ENCODE measurements around the gene DISP1. TPM values are rescaled to one million over a fixed set of nuclear protein-coding genes. Genes with fewer than 3 reads are reported as not detected.

Gene DISP1
- total and polyA plus RNA-seq, 2 experiments from 2014 or later = 2.4 to 4.4 TPM

DNA sequence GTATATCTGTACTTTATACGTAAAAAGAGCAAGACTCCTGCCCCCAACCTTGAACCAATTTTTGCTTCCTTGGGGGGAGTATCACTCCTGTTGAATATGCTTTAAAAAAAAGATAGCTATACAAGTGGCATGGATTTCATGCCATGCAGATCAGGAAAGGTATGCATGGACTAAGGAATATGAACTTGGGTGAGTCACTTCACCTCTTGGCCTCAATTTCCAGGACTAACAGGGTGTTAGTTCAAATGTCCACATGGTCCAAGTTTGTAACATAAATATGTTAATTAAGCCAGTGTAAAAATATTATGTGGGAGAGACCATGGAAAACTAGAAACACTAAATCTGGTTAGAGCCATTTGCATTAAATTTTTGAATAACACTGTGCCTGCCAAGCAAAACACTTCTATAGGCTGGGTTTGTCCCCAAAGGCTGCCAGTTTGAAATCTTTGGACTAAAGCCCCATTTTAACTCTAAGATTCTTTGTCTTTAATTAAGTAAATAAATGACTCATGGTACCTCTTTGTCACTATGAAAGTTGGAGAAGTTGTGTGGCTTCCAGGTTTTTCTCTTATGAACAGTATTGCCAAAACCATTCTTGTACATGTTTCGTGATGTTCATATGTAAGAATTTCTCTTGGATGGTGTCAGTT lies 44.7 kb upstream of the DISP1 start:
- H3K4me1 Mint-ChIP-seq = no peaks in the 10 kb centered on the region
- no peak for ATAC-seq

More for the DNA sequence above, 44.7 kb upstream of the DISP1 start:
- Histone ChIP-seq H2AFZ (no peak overlapping the region), H3K4me1 (ENCODE audit: insufficient read depth) (no peaks in the 10 kb centered on the region), H3K79me2 (replicated peaks; ENCODE audit: insufficient read depth) (no peaks in the 10 kb centered on the region), H3K4me3 (no peak overlapping the region), H3K27ac (ENCODE audit: low read depth) (no peak overlapping the region), H3K9me2 (ENCODE audit: insufficient read depth) (peaks cover 2% of the 10 kb centered on the region; the same call in 1 of the 2 replicates), H3K27me3 (ENCODE audit: insufficient read depth) (no peaks in the 10 kb centered on the region), H3K4me2 (no peak overlapping the region), H3K36me3 (ENCODE audit: insufficient read depth) (peaks cover 4% of the 10 kb centered on the region; the same call in 1 of the 2 replicates), H4K20me1 (replicated peaks; ENCODE audit: insufficient read depth) (no peaks in the 10 kb centered on the region), H3F3A (replicated peaks; ENCODE audit: low read depth) (no peaks in the 10 kb centered on the region)
- Mint-ChIP-seq H3K36me3 (ENCODE audit: low read depth) (peaks cover 15% of the 10 kb centered on the region; the same call in 2 of the 3 replicates), H3K27me3 (ENCODE audit: insufficient read depth, low read depth, poor library complexity) (peaks cover 3% of the 10 kb centered on the region), H3K4me3 (no peak overlapping the region), H3K27ac (no peak overlapping the region), H3K9me3 (peaks cover 27% of the 10 kb centered on the region)
- no peak for TF ChIP-seq ZNF114 (CRISPR knock-in tag; IDR thresholded peaks at IDR 0.05)
- no peak for TF ChIP-seq NANOG (IDR thresholded peaks at IDR 0.05; ENCODE audit: borderline replicate concordance)
- no peak for TF ChIP-seq POLR2AphosphoS5 (IDR thresholded peaks at IDR 0.05; ENCODE audit: low read depth)
- TF ChIP-seq, protein P1, sequence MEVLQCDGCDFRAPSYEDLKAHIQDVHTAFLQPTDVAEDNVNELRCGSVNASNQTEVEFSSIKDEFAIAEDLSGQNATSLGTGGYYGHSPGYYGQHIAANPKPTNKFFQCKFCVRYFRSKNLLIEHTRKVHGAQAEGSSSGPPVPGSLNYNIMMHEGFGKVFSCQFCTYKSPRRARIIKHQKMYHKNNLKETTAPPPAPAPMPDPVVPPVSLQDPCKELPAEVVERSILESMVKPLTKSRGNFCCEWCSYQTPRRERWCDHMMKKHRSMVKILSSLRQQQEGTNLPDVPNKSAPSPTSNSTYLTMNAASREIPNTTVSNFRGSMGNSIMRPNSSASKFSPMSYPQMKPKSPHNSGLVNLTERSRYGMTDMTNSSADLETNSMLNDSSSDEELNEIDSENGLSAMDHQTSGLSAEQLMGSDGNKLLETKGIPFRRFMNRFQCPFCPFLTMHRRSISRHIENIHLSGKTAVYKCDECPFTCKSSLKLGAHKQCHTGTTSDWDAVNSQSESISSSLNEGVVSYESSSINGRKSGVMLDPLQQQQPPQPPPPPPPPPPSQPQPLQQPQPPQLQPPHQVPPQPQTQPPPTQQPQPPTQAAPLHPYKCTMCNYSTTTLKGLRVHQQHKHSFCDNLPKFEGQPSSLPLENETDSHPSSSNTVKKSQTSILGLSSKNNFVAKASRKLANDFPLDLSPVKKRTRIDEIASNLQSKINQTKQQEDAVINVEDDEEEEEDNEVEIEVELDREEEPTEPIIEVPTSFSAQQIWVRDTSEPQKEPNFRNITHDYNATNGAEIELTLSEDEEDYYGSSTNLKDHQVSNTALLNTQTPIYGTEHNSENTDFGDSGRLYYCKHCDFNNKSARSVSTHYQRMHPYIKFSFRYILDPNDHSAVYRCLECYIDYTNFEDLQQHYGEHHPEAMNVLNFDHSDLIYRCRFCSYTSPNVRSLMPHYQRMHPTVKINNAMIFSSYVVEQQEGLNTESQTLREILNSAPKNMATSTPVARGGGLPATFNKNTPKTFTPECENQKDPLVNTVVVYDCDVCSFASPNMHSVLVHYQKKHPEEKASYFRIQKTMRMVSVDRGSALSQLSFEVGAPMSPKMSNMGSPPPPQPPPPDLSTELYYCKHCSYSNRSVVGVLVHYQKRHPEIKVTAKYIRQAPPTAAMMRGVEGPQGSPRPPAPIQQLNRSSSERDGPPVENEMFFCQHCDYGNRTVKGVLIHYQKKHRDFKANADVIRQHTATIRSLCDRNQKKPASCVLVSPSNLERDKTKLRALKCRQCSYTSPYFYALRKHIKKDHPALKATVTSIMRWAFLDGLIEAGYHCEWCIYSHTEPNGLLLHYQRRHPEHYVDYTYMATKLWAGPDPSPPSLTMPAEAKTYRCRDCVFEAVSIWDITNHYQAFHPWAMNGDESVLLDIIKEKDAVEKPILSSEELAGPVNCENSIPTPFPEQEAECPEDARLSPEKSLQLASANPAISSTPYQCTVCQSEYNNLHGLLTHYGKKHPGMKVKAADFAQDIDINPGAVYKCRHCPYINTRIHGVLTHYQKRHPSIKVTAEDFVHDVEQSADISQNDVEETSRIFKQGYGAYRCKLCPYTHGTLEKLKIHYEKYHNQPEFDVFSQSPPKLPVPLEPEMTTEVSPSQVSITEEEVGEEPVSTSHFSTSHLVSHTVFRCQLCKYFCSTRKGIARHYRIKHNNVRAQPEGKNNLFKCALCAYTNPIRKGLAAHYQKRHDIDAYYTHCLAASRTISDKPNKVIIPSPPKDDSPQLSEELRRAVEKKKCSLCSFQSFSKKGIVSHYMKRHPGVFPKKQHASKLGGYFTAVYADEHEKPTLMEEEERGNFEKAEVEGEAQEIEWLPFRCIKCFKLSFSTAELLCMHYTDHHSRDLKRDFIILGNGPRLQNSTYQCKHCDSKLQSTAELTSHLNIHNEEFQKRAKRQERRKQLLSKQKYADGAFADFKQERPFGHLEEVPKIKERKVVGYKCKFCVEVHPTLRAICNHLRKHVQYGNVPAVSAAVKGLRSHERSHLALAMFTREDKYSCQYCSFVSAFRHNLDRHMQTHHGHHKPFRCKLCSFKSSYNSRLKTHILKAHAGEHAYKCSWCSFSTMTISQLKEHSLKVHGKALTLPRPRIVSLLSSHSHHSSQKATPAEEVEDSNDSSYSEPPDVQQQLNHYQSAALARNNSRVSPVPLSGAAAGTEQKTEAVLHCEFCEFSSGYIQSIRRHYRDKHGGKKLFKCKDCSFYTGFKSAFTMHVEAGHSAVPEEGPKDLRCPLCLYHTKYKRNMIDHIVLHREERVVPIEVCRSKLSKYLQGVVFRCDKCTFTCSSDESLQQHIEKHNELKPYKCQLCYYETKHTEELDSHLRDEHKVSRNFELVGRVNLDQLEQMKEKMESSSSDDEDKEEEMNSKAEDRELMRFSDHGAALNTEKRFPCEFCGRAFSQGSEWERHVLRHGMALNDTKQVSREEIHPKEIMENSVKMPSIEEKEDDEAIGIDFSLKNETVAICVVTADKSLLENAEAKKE (CRISPR knock-in tag; IDR thresholded peaks at IDR 0.05) = no peak
- no peak for TF ChIP-seq CTCF (conservative IDR thresholded peaks at IDR 0.05; ENCODE audit: low read depth in 2 of 2)
- TF ChIP-seq EZH2phosphoT487 (IDR thresholded peaks at IDR 0.05; ENCODE audit: unreplicated experiment) = no peak
- no peak for TF ChIP-seq JUNB (IDR thresholded peaks at IDR 0.05; ENCODE audit: unreplicated experiment)
- DNase-seq (ENCODE audit: low spot score) = no peak
